PC-3 (cell line): ENCODE data around the gene FGG. TPM values are rescaled to one million over a fixed set of nuclear protein-coding genes. Genes with fewer than 3 reads are reported as not detected.

Experiments
- ATAC-seq: fragments of 200-7000 bp; cut with Tn5 transposase; 2 replicates; pipeline ENCODE4 v1.9.1; 2020; ENCODE audit warnings: mild to moderate bottlenecking, moderate library complexity
- BruUV-seq: library from RNA; stranded (reverse); fragments of 400-500 nt; replicated peaks from 2 replicates; lab custom pipeline; 2021; lab: Mats Ljungman, UMichigan
- CTCF ChIA-PET: fragments of 300-600 bp; sonication (Branson Sonifier 250); formaldehyde crosslinking; loops from one replicate; lab custom pipeline; 2022; ENCODE audit warnings: antibody characterized with exemption; lab: Charles Lee
- POLR2A ChIA-PET: fragments of 300-600 bp; sonication (Branson Sonifier 250); formaldehyde crosslinking; loops from one replicate; lab custom pipeline; 2022; ENCODE audit warnings: antibody characterized with exemption; ENCODE audit not compliant: unreplicated experiment; lab: Charles Lee
- DNase-seq: peaks from one replicate; pipeline ENCODE4 v3.0.0-alpha.2; 2015
- H2AFZ ChIP-seq: fragments of 300-600 bp; sonication (generic); 2 replicates; pipeline ENCODE4 v1.6.0; 2016; ENCODE audit warnings: antibody characterized with exemption, low read length
- H3F3A ChIP-seq: fragments of 300-600 bp; sonication (generic); one replicate; pipeline ENCODE4 v1.6.0; 2017; ENCODE audit warnings: antibody characterized with exemption, low read length, control low read depth, mild to moderate bottlenecking; ENCODE audit not compliant: unreplicated experiment
- H3K27ac ChIP-seq: fragments of 300-600 bp; sonication (generic); 2 replicates; pipeline ENCODE4 v1.5.1; 2016; ENCODE audit warnings: mild to moderate bottlenecking, low read length
- H3K27me3 ChIP-seq: fragments of 300-600 bp; sonication (generic); 2 replicates; pipeline ENCODE4 v1.6.1; 2016; ENCODE audit warnings: low read length, mixed read lengths
- H3K36me3 ChIP-seq: fragments of 300-600 bp; sonication (generic); 2 replicates; pipeline ENCODE4 v1.6.1; 2016; ENCODE audit warnings: low read depth, mixed run types, low read length, mixed read lengths
- H3K4me1 ChIP-seq: fragments of 300-600 bp; sonication (generic); 2 replicates; pipeline ENCODE4 v1.5.1; 2016; ENCODE audit warnings: low read length; ENCODE audit not compliant: insufficient read depth
- H3K4me2 ChIP-seq: fragments of 300-600 bp; sonication (generic); 2 replicates; pipeline ENCODE4 v1.6.0; 2016; ENCODE audit warnings: low read length
- H3K4me3 ChIP-seq: fragments of 300-600 bp; sonication (generic); 2 replicates; pipeline ENCODE4 v1.5.1; 2016; ENCODE audit warnings: mild to moderate bottlenecking, low read length, mixed read lengths
- H3K79me2 ChIP-seq: fragments of 300-600 bp; sonication (generic); 2 replicates; pipeline ENCODE4 v1.6.1; 2017; ENCODE audit warnings: low read length, mixed read lengths
- H3K9ac ChIP-seq: fragments of 300-600 bp; sonication (generic); 2 replicates; pipeline ENCODE4 v1.6.0; 2016; ENCODE audit warnings: mild to moderate bottlenecking, low read length
- H3K9me2 ChIP-seq: fragments of 300-600 bp; sonication (generic); replicated peaks from 2 replicates; pipeline ENCODE4 v1.6.1; 2016; ENCODE audit warnings: mixed run types, low read length, mixed read lengths
- H3K9me3 ChIP-seq: fragments of 300-600 bp; sonication (generic); 2 replicates; pipeline ENCODE4 v1.6.1; 2016; ENCODE audit warnings: low read length, mixed read lengths
- H4K20me1 ChIP-seq: fragments of 300-600 bp; sonication (generic); 2 replicates; pipeline ENCODE4 v1.6.1; 2016; ENCODE audit warnings: low read length, mixed read lengths
- CTCF ChIP-seq: fragments of 300-600 bp; sonication (generic); conservative IDR thresholded peaks from 2 replicates; pipeline ENCODE4 v1.5.1; 2017; ENCODE audit warnings: antibody characterized with exemption, low read depth, mild to moderate bottlenecking, low read length
- EZH2 ChIP-seq: fragments of 300-600 bp; sonication (generic); IDR thresholded peaks from one replicate; pipeline ENCODE4 v1.6.1; 2017; ENCODE audit warnings: antibody characterized with exemption, mild to moderate bottlenecking, low read length; ENCODE audit not compliant: unreplicated experiment
- EZH2phosphoT487 ChIP-seq: fragments of 300-600 bp; sonication (generic); IDR thresholded peaks from 2 replicates; pipeline ENCODE4 v1.6.1; 2018; ENCODE audit warnings: mild to moderate bottlenecking, antibody characterized with exemption, low read length, borderline replicate concordance
- intact Hi-C: fragments of 100-400 bp; cut with micrococcal nuclease; formaldehyde crosslinking; loops from 2 replicates; pipeline ENCODE4 v1.9.0; 2023
- total RNA-seq: library from RNA; depleted of rRNA; stranded (reverse); fragments of >200 nt; gene quantifications from 2 replicates; pipeline ENCODE4 v1.2.3, GENCODE V29; 2014

Gene FGG
- total RNA-seq, 1 experiment from 2014 or later = not detected

GRCh38 chr4:154614306-154614705 lies 1.9 kb upstream of the FGG start:
- no peak for DNase-seq

GRCh38 chr4:154611833-154612232 lies 623 bp downstream of the FGG start:
- no peaks in the 10 kb centered on the region for H3K4me1 ChIP-seq
- no TSS peak for BruUV-seq
- DNase-seq (no peak), ATAC-seq (no peak)
- no peak overlapping the region for H3K4me3 ChIP-seq
- no peaks in the 10 kb centered on the region for H3K9me2 ChIP-seq
- no peaks in the 10 kb centered on the region for H3K27me3 ChIP-seq
- H3K36me3 ChIP-seq = no peaks in the 10 kb centered on the region
- H3F3A ChIP-seq = no peaks in the 10 kb centered on the region
- no peak overlapping the region for H3K4me2 ChIP-seq
- POLR2A ChIA-PET = interaction anchor here (0.6 kb wide), 1 partner anchor 209 kb away, joined by 3 read pairs; no protein-coding TSS in a partner anchor
- CTCF ChIA-PET = no interaction called here
- H3K27ac ChIP-seq = no peak overlapping the region
- H3K9ac ChIP-seq = no peak overlapping the region
- H3K9me3 ChIP-seq = no peaks in the 10 kb centered on the region
- no peaks in the 10 kb centered on the region for H3K79me2 ChIP-seq
- TF ChIP-seq EZH2phosphoT487 (no peak), CTCF (no peak), EZH2 (no peak)
- H2AFZ ChIP-seq = no peak overlapping the region
- no peaks in the 10 kb centered on the region for H4K20me1 ChIP-seq
- intact Hi-C loops = no loop called here

More at GRCh38 chr4:154614306-154614705, 1.9 kb upstream of the FGG start:
- Histone ChIP-seq H3K9me2 (no peaks in the 10 kb centered on the region), H3K36me3 (no peaks in the 10 kb centered on the region), H3K27ac (no peak overlapping the region), H3F3A (no peaks in the 10 kb centered on the region), H3K4me2 (no peak overlapping the region), H3K9ac (no peak overlapping the region), H3K79me2 (no peaks in the 10 kb centered on the region), H3K27me3 (no peaks in the 10 kb centered on the region), H2AFZ (no peak overlapping the region), H3K4me1 (no peaks in the 10 kb centered on the region), H4K20me1 (no peaks in the 10 kb centered on the region), H3K9me3 (no peaks in the 10 kb centered on the region), H3K4me3 (no peak overlapping the region)
- ATAC-seq = no peak
- POLR2A ChIA-PET = no interaction called here
- no TSS peak for BruUV-seq
- TF ChIP-seq CTCF = no peak
- TF ChIP-seq EZH2phosphoT487 = no peak
- TF ChIP-seq EZH2 = no peak
- CTCF ChIA-PET = no interaction called here
- intact Hi-C loops = no loop called here

GRCh38 chr4:154610582-154610981 lies 1.9 kb downstream of the FGG start:
- H3K9me2 ChIP-seq = no peaks in the 10 kb centered on the region
- CTCF ChIA-PET = no interaction called here
- intact Hi-C loops = no loop called here

More at GRCh38 chr4:154610582-154610981, 1.9 kb downstream of the FGG start:
- no peak for ATAC-seq
- POLR2A ChIA-PET = no interaction called here
- no peaks in the 10 kb centered on the region for H3K4me1 ChIP-seq
- DNase-seq = no peak
- no peaks in the 10 kb centered on the region for H3K27me3 ChIP-seq
- no peaks in the 10 kb centered on the region for H3F3A ChIP-seq
- no peaks in the 10 kb centered on the region for H3K36me3 ChIP-seq
- no peaks in the 10 kb centered on the region for H3K9me3 ChIP-seq
- H3K4me2 ChIP-seq = no peak overlapping the region
- H2AFZ ChIP-seq = no peak overlapping the region
- no peak overlapping the region for H3K9ac ChIP-seq
- no peaks in the 10 kb centered on the region for H4K20me1 ChIP-seq
- TF ChIP-seq EZH2 = no peak
- TF ChIP-seq CTCF = no peak
- TF ChIP-seq EZH2phosphoT487 = no peak
- no peak overlapping the region for H3K4me3 ChIP-seq
- H3K79me2 ChIP-seq = no peaks in the 10 kb centered on the region
- H3K27ac ChIP-seq = no peak overlapping the region
- BruUV-seq = no TSS peak
